Middle frontal gyrus (tissue), 1 donor: ENCODE measurements around the gene CCDC82.
"Not testable (repeated sequence)": the region's sequence is repeated elsewhere in the genome, so short reads cannot be mapped to it uniquely, and the experiment has no call there.

Experiments
- DNase-seq: peaks from one replicate; pipeline ENCODE4 v3.0.0-alpha.2; 2015; ENCODE audit warnings: low spot score; ENCODE audit errors: extremely low spot score

CCDC82 gene

DNA sequence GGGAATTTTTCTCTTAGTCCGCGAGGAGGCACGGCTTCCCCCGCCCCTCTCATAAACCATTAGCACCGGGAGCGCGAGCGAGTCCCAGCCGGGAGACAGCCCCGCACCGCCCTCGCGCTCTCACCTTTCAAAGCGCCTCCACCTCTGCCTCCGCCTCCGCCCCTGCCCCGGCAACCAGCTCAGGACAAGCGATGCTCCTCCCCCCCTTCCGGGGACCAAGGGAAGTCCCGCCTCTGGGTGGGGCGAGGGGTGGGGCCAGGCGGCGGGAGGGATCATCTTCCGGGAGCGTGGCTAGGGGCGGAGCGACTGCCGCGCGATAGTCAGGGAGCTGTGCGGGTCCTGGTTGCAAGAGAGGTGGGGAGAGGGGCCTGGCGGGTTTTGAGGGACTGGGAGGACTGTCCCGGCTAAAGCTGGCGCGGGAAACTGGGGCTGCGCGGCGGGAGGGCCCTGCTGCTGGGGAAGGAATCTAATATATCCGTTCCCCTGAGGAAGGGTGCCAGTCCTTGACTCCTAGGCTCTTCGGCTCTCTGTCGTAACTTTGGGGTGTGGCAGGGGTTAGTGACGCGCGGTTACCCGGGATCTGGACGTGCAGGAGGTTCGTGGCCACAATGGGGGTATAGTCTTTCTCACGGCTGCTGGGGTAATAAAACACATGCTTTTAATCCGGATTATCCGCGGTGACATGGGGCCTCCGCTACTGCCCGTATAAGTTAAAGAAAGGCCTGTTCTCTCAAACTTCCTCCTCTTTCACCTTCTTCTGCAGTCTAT lies at the start of gene CCDC82, which contains the start of gene JRKL:
TSS of gene CCDC82 (minus strand) at position 193 of the 768 bp plus-strand sequence. CDS start 5,165 bp downstream, outside the sequence.
TSS of gene JRKL (plus strand) at position 294 of the 768 bp plus-strand sequence. CDS start 637 bp downstream, outside the sequence.
- peak; percentile 86 for DNase-seq

DNA sequence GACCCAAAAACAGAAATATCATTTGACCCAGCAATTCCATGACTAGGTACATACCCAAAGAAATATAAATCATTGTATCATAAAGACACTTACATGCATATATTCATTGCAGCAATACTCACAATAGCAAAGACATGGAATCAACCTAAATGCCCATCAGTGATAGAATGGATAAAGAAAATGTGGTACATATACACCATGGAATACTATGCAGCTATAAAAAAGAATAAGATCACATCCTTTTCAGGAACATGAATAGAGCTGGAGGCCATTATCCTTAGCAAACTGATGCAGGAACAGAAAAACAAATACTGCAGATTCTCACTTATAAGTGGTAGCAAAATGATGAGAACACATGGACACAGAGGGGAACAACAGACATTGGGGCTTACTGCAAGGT lies 42.9 kb upstream of the CCDC82 start:
- not testable (repeated sequence) for DNase-seq

DNA sequence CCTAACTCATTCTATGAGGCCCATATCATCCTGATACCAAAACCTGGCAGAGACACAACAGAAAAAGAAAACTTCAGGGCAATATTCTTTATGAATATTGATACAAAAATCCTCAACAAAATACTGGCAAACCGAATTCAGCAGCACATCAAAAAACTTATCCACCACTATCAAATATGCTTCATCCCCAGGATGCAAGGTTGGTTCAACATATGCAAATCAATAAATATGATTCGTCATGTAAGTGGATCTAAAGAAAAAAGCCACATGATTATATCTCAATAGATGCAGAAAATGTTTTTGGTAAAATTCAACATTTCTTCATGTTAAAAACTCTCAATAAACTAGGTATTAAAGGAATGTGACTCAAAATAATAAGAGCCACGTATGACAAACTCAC lies 41.0 kb upstream of the CCDC82 start:
- no peak for DNase-seq

DNA sequence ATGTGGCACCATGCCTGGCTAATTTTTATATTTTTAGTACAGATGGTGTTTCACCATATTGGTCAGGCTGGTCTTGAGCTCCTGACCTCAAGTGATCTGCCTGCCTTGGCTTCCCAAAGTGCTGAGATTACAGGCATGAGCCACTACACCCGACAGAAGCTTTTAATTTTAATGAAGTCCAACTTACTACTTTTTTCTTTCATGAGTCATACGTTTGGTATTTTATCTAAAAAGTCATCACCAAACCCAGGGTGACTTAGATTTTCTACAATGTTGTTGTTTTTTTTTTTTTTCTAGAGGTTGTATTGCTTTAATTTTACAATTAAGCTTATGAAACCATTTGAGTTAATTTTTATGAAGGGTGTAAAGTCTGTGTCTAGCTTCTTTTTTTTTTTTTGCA lies 35.0 kb upstream of the CCDC82 start:
- DNase-seq, result no peak

DNA sequence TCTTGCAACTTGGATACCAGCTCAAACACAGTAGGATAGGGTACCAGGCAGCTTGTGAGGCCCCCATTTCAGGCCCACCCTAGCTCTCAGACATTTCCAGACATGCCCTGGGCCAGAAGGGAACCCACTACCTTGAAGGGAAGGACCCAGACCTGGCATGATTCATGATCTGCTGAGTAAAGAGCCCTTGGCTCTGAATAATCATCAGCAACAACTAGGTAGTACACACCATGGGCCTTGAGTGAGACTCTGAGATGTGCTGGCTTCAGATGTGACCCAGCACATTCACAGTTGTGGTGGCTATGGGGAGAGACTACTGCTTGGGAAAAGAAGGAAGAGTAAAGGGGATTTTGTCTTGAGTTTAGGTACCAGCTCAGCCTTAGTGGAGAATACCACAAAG lies 23.7 kb upstream of the CCDC82 start:
- DNase-seq, result no peak

DNA sequence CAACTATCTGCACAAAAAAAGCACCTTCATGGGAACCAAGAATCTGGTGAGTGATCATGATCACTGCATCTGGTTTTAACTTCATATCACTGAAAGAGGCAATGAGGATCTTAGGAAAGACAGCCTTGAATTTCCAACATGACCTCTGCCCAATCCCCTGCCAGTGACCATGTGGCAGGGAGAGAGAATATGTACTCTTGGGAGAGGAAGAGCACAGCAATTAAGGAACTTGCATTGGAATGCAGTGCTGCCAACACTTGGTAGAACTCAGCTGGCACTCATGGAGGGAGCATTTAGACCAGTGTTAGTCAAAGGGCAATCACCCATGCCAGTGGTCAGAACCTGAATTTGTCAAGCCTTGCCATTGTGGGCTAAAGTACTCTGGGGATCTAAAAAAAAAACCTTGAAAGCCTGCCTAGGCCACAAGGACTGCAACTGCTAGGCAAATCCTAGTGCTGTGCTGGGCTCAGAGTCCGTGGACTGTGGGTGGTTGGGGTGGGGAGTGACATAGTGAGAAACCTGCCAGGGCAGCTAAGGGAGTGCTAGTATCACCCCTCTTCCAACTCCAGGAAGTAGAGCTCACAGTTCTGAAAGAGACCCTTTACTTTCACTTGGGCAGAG lies 23.2 kb upstream of the CCDC82 start:
- DNase-seq, result no peak

DNA sequence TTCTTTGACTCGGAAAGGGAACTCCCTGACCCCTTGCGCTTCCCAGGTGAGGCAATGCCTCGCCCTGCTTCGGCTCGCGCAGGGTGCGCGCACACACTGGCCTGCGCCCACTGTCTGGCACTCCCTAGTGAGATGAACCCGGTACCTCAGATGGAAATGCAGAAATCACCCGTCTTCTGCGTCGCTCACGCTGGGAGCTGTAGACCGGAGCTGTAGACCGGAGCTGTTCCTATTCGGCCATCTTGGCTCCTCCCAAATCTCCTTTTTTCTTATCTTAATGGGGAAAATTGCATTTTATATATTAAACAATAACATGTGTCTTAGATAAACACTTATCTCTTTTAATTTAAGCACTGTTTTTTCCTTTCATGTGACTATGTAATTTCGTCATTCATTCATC lies 21.7 kb upstream of the CCDC82 start:
- DNase-seq, result not testable (repeated sequence)

DNA sequence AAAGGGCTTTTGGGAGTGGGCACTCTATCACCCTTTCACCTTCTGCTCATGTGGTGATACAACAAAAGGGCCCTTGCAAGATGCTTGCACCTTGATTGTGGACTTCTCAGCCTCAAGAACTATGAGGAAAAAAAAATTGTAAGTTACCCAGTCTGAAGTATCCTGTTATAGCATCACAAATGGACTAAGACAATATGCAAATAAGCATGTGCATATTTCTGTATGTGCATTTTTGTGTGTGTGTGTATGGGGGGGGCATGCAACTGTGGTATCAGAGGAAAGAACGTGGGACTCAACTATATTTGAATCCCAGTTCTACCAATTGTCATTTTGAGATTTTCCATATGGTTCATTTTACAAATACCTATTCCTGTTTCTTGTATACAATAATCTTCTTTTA lies 11.0 kb upstream of the CCDC82 start:
- DNase-seq, result no peak

DNA sequence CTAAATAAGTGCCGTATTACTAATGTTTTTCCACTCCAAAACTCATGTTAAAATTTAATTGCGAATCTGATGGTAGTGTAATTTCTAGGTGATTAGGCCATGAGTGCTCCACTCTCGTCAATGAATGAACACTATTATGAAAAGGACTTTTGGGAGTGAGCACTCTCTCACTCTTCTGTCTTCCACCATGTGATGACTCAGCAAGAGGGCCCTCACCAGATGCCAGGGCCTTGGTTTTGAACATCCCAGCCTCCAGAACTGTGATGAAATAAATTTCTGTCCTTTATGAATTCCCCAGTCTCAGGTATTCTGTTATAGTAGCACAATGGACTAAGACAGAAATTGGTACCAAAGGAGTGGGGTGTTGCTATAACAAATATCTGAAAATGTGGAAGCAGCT lies 8.2 kb upstream of the CCDC82 start:
- no peak for DNase-seq

DNA sequence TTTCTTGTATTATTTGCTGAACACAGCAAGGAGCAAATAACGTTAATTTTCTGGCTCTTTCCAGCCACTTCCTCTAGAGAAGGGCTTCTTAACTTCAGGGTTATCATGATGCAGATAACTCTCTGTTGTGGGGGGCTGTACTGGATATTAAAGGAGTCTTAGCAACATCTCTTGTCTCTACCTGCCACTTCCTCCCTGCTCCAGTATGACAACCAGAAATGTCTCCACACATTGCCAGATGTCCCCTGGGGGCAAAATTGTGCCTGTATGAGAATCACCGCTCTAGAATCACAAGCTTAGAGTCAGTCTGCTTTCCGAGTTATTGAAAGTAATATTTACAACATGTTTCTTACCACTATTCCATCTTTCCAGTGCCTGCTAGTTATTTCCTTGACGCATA lies 6.9 kb upstream of the CCDC82 start:
- DNase-seq, result no peak

DNA sequence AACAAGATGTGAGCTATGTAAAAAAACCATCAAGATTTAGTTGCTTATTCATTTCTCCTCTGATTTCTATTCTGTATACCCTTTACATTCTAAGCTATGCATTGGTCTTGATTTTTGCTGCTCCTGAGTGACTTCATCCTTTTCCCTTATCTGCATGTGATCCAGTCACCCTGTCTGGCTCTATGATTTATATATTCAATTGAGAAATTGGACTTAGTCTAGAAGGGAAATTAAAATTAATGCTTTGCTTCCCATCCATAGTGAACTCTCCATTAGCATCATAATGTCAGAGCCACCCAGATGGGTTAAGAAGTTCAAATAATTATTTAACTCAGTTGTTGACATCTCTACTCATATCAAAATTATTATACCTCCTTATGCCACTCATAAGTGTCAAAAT lies 5.1 kb upstream of the CCDC82 start:
- DNase-seq, result no peak

DNA sequence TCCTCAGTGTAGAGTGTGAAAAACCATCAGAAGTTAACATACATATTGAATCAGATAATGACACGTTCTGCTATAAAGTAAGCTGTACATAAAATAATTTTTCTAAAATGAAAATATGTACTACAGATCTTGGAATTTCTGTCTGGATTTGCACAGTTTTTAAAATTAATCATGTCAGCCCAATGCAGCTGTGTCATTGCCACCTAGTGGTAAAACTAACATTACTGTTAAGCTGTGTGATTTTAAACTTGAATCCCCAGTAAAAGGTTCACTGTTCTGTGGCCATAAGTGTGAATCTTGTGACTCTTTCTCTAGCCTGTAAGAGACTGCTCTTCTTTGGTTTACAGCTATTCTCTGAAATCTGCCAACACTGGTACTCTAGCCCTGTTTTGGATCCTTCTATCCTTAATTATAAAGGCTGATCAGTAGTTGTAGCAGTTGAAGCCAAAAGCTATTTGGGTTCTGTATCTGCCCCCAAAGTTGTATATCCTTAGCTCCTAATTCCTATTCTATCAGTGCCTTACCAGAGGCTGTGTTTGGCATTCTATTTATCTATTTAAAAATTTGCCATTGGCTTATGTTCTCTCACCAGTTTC lies 4.1 kb upstream of the CCDC82 start:
- peak; percentile 24 for DNase-seq

DNA sequence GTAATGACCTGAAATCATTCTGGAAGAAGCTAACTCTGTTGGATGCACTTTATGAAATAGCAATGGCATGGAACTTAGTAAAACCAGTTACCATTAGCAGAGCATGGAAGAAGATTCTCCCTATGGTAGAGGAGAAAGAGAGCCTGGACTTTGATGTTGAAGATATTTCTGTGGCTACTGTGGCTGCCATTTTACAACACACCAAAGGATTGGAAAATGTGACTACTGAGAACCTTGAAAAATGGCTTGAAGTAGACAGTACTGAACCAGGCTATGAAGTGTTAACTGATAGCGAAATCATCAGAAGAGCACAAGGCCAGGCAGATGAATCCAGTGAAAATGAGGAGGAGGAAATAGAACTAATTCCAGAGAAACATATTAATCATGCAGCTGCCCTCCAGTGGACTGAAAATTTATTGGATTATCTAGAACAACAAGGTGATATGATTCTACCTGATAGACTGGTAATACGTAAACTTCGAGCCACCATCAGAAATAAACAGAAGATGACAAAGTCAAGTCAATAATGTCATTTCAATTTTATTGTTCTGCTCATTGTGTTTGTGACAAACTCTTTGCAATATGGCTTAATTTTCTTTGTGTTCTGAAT lies 2.1 kb upstream of the CCDC82 start:
- DNase-seq, result no peak

DNA sequence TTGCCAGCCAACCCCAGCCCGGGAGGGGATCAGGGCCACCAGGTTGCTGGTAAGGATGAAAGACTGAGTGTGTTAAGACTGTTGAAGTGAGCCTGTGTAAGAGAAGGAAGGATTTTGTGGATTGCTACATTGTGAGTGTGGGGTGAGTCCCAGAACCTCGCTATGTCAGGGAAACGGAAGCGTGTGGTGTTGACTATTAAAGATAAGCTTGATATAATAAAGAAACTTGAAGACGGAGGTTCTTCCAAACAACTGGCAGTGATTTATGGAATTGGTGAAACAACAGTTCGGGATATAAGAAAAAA lies 728 bp upstream of the CCDC82 start:
- no peak for DNase-seq

DNA sequence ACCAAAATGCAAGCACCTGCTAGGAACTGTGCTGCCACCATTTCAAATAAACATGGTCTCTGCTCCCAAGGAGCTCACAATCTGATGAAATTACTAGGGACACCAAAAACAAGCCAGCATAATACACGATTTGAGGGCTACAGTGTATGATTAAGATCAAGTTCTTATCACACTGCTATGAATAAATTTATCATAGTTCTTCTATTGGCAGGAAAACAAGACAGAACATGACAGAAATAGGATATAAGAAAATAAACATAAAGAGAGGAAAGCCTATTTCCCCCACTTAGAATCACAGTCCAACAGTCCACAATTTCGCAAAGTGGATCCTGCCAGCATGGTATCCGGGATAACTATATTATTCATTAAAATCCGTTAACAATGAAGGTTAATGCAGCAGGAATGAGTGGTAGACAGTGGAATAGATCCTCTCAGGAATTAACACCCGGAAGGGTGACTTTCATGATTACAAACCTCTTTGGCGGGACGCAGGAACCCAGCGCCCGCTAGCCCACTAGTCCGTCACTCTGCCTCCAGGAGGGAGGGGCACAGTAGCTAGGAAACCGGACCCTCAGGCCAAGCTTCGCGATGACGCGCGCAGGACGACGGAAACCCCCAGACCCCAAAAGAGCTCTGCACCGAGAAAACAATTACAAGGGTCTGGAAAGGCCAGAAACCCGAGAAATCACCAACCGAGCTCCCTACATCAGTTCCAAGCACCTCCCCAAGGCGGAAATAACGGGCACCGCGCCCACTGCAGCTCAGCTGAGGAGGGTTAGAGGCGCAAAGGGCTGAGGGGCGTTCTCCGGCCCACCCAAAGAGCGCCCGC lies 607 bp downstream of the CCDC82 start:
- DNase-seq, result no peak

DNA sequence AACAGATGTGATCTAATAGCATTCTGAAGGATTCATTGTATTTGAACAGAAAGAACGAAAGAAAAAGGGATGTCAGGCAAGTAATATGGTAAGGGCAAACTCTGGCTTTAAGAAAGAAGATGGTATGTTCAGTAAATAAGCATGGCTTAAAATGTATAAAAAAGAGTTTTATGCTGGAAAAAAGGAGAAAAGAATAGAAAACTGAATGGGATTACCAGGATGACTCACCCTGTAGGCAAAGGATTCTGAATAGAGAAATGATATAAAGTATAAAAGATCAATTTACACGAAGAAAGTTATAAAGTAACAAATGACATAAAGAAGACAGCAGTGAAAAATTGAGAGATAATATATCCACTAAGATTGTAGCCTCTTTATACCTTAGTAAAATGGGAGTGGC lies 4.5 kb downstream of the CCDC82 start:
- no peak for DNase-seq

DNA sequence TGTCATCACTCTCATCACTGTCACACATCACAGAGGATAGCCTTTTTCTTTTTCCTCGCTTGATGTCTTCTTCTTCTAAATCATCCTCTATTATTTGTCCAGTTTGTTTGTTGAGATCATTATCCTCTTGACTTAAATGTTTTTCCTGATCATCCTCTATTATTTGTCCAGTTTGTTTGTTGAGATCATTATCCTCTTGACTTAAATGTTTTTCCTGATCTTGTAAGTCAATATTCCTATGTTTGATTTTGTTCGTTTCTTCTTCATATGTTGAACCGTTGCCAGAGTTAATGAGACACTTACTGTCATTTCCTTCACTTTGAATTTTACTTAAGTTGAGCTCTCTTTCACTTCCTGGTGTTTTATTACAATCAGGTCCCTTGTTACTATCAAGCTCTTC lies 5.6 kb downstream of the CCDC82 start:
- no peak for DNase-seq

DNA sequence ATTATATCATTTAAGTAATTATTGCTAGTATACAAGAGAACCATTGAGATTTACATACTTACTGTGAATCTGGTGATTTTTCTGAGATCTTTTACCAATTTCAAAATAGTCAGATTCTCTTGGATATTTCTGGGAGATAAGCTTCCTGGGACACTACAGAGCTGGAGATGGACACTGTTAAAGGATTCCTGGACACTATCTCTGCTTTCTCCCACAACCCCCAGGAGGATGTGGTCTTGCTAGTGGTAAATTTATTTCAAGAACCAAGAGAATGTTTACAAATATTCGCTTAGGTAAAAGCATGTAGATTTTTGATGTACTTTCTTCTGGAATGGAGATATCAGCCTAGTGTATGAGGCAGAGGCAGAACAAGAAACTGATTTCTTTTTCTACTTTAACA lies 12.9 kb downstream of the CCDC82 start:
- no peak for DNase-seq

DNA sequence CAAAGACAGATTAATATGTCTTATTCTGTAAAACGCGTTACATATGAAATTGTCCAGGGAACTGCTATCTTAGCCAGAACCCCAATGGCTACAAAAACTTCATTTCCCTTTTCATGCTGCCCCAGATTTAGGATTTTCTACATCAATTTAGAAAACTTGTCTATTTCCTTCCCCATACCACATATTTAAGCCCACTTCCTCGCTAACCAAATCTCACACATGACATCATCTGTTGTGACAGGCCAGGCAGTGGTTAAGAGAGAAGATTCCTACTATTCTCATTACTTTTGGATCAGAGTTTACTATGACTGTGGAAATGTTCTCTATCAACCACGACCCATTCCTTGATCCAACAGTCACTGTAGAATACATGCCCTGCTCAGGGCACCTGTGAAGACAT lies 15.9 kb downstream of the CCDC82 start:
- no peak for DNase-seq

DNA sequence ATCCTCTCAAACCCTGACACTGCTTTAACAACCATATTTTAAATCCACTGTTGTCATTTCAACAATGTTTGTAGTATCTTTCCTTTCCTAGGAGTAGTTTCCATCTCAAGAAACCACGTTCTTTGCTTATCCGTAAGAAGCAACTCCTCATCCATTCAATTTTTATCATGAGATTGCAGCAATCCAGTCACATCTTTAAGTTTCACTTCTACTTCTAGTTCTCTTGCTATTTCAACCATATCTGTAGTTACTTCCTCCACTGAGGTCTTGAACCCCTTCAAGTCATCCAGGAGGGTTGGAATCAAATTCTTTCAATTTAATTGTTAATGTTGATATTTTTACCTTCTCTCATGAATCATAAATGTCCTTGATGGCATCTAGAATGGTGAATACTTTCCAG lies 22.4 kb downstream of the CCDC82 start:
- DNase-seq, result no peak

DNA sequence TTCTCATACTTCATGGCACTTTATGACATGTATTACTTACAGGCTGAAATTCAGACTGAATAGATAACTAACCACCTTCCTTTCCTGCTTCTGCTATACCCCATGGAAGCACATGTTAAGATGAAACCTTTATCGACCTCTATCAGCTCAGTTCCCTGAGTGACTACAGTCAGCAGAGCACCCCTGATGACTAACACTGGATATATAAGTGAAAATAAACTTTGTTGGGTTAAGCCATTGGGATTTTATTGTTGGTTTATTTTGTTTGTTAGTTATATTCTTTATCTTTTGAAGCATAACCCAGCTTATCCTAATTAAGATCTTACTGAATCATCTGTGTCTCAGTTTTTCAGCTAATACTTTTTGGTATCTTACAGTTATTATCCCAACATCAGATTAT lies 23.7 kb downstream of the CCDC82 start:
- DNase-seq, result no peak

DNA sequence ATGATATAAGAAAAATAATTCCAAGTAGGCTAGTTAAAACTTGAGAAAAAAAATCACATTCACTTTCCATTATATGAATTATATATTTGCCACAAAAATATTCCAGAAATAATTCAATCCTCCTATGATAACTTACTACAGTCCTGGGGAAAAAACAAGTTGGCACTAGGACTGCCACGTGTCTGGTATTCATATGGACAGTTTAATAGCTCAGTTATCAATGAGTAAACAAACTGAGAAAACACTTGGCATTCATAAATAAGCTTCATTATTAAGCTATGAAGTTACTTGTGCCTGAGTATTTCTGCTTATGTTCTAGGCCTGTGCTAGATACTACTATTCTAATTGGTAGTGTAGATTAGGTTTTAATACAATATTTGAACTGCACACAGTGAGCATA lies 24.2 kb downstream of the CCDC82 start:
- no peak for DNase-seq
